ENCODE data around the gene TOR1AIP2. TPM values are rescaled to one million over a fixed set of nuclear protein-coding genes. Genes with fewer than 3 reads are reported as not detected.

TOR1AIP2 gene
- total and polyA plus RNA-seq, 4 donors: 28.9 to 67.3 (median 47.3) TPM

Other genes with a start within 250 kb of the TOR1AIP2 start
- gene FAM163A, start 134.5 kb downstream of the TOR1AIP2 start, total RNA-seq: 1 to 10 TPM in 1 of 2 donors, under 1 TPM in 1; 0.55 to 1.9 TPM
- 1 to 10 TPM; 3.1 to 4.2 TPM for gene FAM163A, start 134.5 kb downstream of the TOR1AIP2 start, polyA plus RNA-seq (ENCODE audit: insufficient read length in 2 of 2)
- 10 to 100 TPM; 74.7 to 76.8 TPM for gene TOR1AIP1, start 4.5 kb upstream of the TOR1AIP2 start, total RNA-seq
- gene TOR1AIP1, start 4.5 kb upstream of the TOR1AIP2 start, polyA plus RNA-seq (ENCODE audit: insufficient read length in 2 of 2): 10 to 100 TPM; 37.2 to 50.3 TPM
- gene CEP350, start 77.0 kb upstream of the TOR1AIP2 start, total RNA-seq: 10 to 100 TPM; 68.0 to 98.3 TPM
- 10 to 100 TPM; 16.8 to 26.3 TPM for gene CEP350, start 77.0 kb upstream of the TOR1AIP2 start, polyA plus RNA-seq (ENCODE audit: insufficient read length in 2 of 2)